ENCODE measurements around the gene PNPLA3.

DNA sequence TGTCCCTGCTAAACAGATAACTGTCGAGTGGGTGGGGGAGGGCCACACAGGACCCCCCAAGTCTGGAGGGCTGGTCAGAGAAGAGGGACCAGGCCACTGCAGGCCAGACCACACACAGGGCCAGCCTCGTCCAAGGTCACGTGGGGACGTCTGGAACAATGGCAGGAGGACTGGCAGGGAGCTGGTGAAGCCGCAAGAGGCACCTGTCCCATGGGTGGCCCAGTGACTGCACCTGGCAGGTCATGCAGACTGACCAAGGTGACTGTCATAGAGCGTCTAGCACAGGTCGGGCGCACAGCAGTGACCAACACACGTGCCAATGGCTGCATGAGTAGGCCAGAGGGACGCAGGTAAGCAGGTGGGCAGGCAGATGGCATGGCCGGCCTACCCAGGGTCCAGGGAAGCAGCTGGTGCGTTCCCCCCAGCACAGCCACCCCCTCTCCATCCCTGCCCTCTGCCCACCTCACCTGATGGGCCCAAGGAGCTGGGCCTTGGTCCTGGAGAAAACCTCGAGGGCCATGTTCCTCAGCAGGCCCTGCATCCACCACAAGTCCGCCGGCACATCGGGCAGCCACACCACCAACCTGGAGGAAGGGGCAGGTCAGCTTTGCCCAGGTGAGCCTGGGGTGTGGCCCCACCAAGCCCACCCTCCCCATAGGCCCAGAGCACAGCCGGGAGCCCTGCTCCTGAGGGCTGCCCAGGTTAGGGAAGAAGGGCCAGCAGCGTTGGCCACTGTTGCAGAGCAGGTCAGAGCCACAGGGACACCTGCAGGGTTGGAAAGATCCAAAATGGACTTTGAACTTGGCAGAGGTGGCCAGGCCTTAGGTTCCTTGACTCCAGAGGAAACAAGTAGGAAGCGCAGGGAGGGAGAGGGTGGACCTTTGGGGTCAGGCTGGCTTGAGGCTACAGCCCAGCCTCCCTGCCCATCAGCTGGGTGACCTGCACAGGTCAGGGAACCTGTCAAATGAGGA, 42.2 kb upstream of the PNPLA3 start:
- TF ChIP-seq, protein P1, sequence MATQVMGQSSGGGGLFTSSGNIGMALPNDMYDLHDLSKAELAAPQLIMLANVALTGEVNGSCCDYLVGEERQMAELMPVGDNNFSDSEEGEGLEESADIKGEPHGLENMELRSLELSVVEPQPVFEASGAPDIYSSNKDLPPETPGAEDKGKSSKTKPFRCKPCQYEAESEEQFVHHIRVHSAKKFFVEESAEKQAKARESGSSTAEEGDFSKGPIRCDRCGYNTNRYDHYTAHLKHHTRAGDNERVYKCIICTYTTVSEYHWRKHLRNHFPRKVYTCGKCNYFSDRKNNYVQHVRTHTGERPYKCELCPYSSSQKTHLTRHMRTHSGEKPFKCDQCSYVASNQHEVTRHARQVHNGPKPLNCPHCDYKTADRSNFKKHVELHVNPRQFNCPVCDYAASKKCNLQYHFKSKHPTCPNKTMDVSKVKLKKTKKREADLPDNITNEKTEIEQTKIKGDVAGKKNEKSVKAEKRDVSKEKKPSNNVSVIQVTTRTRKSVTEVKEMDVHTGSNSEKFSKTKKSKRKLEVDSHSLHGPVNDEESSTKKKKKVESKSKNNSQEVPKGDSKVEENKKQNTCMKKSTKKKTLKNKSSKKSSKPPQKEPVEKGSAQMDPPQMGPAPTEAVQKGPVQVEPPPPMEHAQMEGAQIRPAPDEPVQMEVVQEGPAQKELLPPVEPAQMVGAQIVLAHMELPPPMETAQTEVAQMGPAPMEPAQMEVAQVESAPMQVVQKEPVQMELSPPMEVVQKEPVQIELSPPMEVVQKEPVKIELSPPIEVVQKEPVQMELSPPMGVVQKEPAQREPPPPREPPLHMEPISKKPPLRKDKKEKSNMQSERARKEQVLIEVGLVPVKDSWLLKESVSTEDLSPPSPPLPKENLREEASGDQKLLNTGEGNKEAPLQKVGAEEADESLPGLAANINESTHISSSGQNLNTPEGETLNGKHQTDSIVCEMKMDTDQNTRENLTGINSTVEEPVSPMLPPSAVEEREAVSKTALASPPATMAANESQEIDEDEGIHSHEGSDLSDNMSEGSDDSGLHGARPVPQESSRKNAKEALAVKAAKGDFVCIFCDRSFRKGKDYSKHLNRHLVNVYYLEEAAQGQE (IDR thresholded peaks at IDR 0.05; ENCODE audit: insufficient read depth in 1 of 2, low read depth in 2 of 2, low read length in 2 of 2), result no peak
- TF ChIP-seq POLR2AphosphoS5 (IDR thresholded peaks at IDR 0.05; ENCODE audit: low read depth, low read length) (no peak), TAF1 (IDR thresholded peaks at IDR 0.05; ENCODE audit: borderline replicate concordance, insufficient read depth, low read length) (no peak), SIN3A (IDR thresholded peaks at IDR 0.05; ENCODE audit: borderline replicate concordance, insufficient read depth, low read length) (no peak)

Measured in PFSK-1 (cell line).